Superior temporal gyrus (tissue), 1 donor: ENCODE results near the gene TDP2.
"Not testable (repeated sequence)": the region's sequence is repeated elsewhere in the genome, so short reads cannot be mapped to it uniquely, and the experiment has no call there.

Experiments
- DNase-seq: peaks from one replicate; pipeline ENCODE4 v3.0.0-alpha.2; 2016; ENCODE audit errors: extremely low spot score

Gene TDP2

GRCh38 chr6:24648276-24648675, 18.4 kb downstream of the TDP2 start:
- no peak for DNase-seq

- peak; percentile 43 for DNase-seq
Measured at GRCh38 chr6:24646771-24647170, 19.9 kb downstream of the TDP2 start.

GRCh38 chr6:24644377-24644776, 22.3 kb downstream of the TDP2 start:
- DNase-seq: no peak

DNA sequence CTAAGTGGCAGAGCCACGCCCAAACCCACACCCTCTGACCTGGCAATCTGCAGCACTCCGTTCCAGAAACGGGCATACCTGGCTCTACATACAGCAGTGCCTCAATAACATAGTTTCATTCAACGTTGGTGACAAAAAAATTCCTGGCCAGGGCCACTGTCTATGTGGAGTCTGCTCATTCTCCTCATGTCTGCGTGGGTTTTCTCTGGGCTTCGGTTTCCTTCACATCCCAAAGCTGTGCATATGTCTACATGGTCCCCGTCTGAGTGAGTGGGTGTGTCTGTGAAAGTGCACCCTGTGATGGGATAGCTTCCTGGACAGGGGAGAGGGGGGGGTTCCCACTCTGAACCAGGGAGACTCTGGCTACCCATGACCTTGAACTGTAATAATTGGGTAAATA, 22.8 kb downstream of the TDP2 start:
- DNase-seq: peak; percentile 33

DNA sequence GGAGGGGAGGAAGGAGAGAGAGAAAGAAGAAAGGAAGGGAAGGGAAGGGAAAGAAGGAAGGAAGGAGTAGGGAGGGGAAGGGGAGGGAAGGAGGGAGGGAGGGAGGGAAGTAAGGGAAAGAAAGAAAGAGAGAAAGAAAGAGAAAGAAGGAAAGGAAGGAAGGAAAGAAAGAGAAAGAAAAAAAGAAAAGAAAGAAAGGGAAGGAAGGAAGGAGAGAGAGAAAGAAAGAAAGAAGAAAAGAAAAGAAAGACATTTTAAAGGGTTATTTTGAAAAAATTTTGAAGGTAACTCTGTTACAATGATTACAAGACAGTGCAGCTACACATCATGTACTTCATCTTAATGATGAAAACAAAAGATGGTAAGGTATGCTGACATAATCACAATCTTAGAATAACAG, 24.6 kb downstream of the TDP2 start:
- DNase-seq: no peak

DNA sequence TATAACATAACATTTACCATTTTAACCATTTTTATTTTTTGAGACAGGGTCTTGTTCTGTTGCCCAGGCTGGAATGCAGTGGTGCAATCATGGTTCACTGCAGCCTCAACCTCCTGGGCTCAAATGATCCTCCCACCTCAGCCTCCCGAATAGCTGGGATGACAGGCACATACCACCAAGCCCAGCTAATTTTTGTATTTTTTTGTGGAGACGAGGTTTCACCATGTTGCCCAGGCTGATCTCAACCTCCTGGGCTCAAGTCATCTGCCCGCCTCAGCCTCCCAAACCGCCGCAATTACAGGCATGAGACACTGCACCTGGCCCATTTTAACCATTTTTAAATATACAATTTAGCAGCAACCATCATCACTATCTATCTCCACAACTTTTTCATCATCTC, 26.1 kb downstream of the TDP2 start:
- not testable (repeated sequence) for DNase-seq

GRCh38 chr6:24640166-24640565, 26.5 kb downstream of the TDP2 start:
- no peak for DNase-seq

- no peak for DNase-seq
Measured at GRCh38 chr6:24636681-24637080, 30.0 kb downstream of the TDP2 start.

DNA sequence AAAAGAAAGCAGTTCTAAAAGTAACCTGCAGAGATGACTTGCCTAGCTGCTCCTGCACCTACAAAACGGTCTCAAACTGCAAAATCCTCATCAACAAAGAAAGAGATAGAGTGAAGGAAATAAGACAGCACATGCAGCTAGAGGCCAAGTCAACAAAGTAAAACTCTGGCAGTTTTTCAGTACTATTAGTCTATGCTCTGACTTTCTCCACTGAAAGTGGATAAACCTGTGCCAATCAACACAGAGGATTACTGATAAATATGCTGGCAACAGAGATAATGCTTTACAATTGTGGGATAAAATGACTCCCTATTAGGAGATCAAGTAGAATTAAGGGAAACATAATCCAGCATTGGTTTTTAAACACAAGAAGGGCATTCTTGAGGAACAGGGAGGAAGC, 34.1 kb downstream of the TDP2 start:
- no peak for DNase-seq

DNA sequence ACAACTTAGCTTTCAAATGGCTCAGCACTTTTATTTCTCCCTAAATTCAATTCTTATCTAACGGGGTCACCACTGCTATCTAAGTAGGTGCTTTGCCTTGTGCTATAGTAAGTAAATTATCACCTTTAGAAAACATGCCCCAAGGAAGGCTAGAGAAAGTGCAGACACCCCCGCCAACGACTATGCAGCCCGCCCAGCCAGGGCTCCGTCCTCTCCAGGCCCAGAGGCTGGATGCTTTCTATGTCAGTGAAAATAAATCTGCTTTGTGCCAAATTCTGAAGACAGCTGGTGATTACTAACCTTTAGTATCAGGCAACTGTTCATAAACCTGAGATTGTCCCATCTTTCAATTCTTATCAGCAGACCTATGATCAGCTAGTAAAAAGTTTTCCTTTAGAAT, 35.0 kb downstream of the TDP2 start:
- no peak for DNase-seq

- DNase-seq: peak; percentile 70
Measured at GRCh38 chr6:24630856-24631505, 35.7 kb downstream of the TDP2 start.

DNA sequence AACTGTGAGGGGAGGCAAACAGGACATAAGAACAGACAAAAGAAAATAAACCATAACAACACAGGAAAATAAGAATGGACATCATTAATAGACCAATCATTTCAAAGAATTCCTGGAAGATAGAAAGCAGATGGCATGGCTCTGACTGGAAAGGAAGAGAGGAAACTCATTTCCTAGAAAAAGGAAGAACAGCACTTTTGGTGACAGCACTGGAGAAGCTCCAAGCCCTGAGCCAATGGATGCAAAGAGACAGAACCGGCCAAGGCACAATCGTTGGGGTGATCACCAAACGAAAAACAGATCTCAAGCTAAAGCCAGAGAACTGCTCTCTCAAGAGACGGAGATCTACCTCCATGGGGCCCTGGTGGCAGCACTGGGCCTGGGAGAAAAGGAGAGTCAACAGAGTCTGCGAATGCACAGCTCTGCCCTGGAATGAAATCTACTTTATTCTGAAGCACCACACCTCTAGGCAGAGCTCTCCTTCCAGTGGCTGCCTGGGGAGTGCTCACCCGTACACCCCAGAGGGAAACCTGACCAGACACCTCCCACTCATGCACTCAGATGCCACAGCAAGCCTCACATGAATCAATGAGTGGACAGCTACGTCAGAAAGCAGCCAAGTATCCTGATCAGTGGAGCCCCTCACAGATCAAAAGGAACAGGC, 44.9 kb downstream of the TDP2 start:
- no peak for DNase-seq

- DNase-seq: no peak
Measured at GRCh38 chr6:24620637-24621036, 46.1 kb downstream of the TDP2 start.

DNA sequence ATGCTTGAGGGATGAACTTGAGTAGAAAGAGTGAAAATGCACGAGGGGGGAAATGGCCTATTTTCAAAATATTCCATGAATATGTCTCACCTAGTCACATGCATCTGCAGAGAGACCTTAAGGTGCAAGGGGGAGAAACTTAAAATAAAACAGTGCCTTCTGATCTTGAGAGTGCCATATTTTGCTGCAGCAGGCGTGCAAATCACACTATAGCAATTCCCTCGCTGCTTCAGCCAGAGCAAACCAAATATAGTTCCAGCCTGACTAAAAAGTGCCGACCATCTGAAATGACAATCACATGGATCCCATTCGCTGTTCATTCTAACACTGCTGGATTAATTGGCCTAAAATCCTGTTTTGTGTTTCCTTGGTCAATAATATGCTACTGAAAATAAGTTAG, 47.0 kb downstream of the TDP2 start:
- DNase-seq: no peak

- DNase-seq: no peak
Measured at GRCh38 chr6:24614648-24615047, 52.1 kb downstream of the TDP2 start.

DNA sequence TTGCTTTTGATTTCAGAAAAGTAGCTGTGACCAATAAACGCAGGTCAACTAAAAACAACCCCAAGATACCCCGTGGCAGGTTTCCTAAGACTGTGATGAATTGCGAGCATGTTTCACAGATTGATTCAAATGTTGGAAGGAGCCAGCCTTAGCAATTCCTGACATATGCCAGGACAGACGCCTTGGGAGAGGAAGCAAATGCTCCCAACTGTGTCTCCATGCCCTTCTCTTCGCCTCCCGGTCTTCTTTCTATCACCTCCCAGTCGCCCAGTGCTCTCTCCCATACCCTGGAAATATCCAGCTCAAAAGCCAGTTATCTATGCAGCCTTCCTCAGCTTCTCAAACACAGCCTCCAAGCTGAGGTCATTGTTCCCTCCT, 52.7 kb downstream of the TDP2 start:
- DNase-seq: no peak

DNA sequence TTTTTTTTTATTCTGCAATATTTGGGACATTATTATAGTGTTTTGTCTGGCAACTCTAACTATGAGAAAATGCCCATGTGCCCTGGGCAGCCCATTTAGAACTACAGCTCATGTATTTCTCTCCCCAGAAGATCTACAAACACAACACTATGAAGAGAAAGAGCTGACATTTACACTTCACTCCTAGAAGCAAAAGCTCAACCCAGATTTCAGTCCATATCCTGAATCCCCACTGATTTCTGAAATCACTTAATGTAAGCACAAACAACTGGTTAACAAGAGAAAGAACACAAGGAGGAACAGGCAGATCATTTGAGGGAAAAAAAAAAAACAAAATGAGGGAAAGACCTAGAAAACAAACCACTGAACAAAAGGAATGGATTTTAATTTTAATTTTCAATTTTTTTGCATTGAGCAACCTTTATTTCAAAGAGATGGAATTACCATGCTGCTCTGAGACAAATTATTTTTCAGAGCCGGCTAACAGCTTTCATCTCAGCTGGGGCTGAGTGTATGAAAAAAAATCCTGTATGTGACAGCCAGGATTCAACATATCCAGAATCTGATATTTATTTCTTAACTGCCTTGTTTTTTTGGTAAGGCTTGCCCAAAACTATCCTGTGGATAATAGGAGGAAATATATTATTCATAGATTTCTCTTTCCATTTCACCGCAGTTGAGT, 53.2 kb downstream of the TDP2 start:
- no peak for DNase-seq

DNA sequence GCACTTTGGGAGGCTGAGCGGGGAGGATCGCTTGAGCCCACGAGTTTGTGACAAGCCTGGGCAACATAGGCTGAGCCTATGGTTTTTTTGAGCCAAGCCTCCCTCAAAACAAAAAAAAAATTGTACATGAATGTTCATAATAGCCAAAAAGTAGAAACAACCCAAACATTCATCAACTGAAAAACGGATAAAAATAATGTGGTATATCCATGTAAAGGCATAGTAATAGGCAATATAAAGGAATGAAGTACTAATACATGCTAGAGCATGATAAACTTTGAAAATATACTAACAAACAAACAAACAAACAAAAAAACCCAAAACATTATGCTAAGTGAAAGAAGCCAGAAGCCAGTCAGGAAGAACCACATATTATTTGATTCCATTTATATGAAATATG, 56.0 kb downstream of the TDP2 start:
- no peak for DNase-seq

DNA sequence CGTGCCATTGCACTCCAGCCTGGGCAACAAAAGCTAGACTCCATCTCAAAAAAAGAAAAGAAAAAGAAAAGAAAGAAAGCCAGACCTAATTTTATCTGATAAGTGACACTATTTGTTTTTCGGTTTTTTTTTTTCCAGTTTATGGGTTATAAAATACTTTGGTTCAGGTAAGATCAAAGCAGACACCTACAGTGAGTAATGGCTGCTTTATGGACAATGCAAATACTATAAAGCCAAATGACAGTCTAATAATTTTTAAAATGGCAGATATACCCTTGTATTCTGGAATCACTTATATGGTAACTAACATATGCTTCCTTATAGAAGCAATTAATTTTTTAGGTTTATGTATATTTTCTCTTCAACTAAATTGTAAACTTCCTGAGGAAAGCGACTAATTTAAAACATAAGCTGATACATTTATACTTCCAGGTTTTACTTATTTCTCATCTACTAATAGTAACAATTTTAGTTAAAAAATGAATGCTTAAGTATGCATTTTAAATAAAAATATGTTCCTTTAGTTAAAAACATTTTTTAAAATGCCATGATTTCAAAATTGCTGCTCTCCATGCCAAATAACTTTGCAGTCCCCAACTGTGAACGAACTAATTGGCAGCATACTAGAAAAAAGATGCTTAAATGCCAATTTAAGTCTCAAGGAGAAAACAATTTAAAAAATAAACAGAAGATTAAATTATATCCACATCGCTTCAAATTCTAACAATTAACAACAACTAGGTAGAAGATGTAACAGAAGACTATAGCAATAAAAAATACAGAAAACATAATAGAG, 59.2 kb downstream of the TDP2 start:
- peak; percentile 5 for DNase-seq

GRCh38 chr6:24606200-24606930, 60.3 kb downstream of the TDP2 start:
- DNase-seq: peak; percentile 5

DNA sequence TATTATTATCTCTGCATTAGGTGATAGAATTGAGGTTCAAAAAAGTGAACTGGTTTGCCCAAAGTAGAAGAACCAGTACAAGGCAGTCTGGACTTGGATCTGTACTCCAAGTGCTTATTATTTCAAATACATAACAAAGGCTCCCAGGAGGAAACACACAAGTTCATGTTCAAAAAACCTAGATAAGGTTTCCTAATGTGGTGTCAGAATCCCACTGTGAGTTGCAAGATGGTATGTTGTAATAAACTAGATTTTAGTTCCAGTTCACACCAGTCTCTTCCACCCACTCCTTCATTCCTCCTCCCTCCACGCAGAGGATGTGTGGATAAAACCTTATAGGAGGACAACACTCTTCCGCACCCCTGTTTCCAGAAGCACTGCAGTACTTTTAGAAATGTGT, 63.5 kb downstream of the TDP2 start:
- no peak for DNase-seq

- DNase-seq: no peak
Measured at GRCh38 chr6:24600903-24601302, 65.8 kb downstream of the TDP2 start.
